ENCODE measurements around the gene AFDN. TPM values are rescaled to one million over a fixed set of nuclear protein-coding genes. Genes with fewer than 3 reads are reported as not detected.

AFDN gene
- total and polyA plus RNA-seq, 10 of the 15 experiments (the other 5 are each of a cell fraction or from before 2014, with no cell fraction given), result 5.7 to 68.2 (median 45.1) TPM

GRCh38 chr6:168015009-168015408 is 188.3 kb downstream of the AFDN start:
- Histone ChIP-seq H3K4me3 (no peak overlapping the region), H3K36me3 (ENCODE audit: control insufficient read depth in 2 of 2, insufficient read depth in 2 of 2, low read length in 1 of 2) (no peaks in the 10 kb centered on the region), H4K20me1 (ENCODE audit: control insufficient read depth, insufficient read depth) (no peaks in the 10 kb centered on the region), H2AFZ (ENCODE audit: control insufficient read depth, low read depth, low read length) (no peak overlapping the region), H3K27ac (ENCODE audit: control insufficient read depth, insufficient read depth) (no peak overlapping the region), H3K4me1 (ENCODE audit: control insufficient read depth, insufficient read depth, low read length) (no peaks in the 10 kb centered on the region), H3K9me3 (replicated peaks; ENCODE audit: control insufficient read depth, insufficient read depth, low read length) (peaks cover 1% of the 10 kb centered on the region), H3K9ac (ENCODE audit: control insufficient read depth, insufficient read depth, low read length) (no peak overlapping the region), H3K79me2 (ENCODE audit: control insufficient read depth, insufficient read depth, low read length) (no peaks in the 10 kb centered on the region), H3K4me2 (ENCODE audit: control insufficient read depth, insufficient read depth) (no peak overlapping the region), H3K27me3 (replicated peaks in 1 of 2; ENCODE audit: control insufficient read depth in 2 of 2, insufficient read depth in 2 of 2, low read length in 1 of 2) (no peaks in the 10 kb centered on the region)
- in situ Hi-C loops (cut with MboI) (no loop called here), intact Hi-C loops (cut with micrococcal nuclease; ENCODE audit: unreplicated experiment) (no loop called here)
- no peak for TF ChIP-seq SMAD5 (IDR thresholded peaks at IDR 0.05; ENCODE audit: low read depth)
- TF ChIP-seq SIX5 (IDR thresholded peaks at IDR 0.05; ENCODE audit: low read depth, low read length, severe bottlenecking), result no peak
- TF ChIP-seq HDGF (IDR thresholded peaks at IDR 0.05), result no peak
- no peak for TF ChIP-seq SMARCA5 (IDR thresholded peaks at IDR 0.05)
- TF ChIP-seq BACH1 (IDR thresholded peaks at IDR 0.05; ENCODE audit: borderline replicate concordance), result no peak
- TF ChIP-seq HDAC6 (IDR thresholded peaks at IDR 0.05; ENCODE audit: unreplicated experiment), result no peak
- TF ChIP-seq MTA2 (IDR thresholded peaks at IDR 0.05; ENCODE audit: low read depth), result no peak
- POLR2A ChIA-PET, result no interaction called here
- RAD21 ChIA-PET (ENCODE audit: unreplicated experiment), result no interaction called here
- FAIRE-seq (no peak), ATAC-seq (no peak), DNase-seq (ENCODE audit: low read depth, low spot score) (no peak)
- SMC1A ChIA-PET (ENCODE audit: uncharacterized antibody, unreplicated experiment), result no interaction called here
- CTCF ChIA-PET, result no interaction called here
- BruUV-seq (replicated peaks), result no TSS peak
- 39% methylated on average over 4 of the region's 4 CpGs for WGBS (ENCODE audit: insufficient coverage, insufficient replicate concordance, low lambda C conversion rate, missing lambda C conversion rate)

- WGBS (ENCODE audit: insufficient coverage, insufficient replicate concordance, low lambda C conversion rate, missing lambda C conversion rate), result 47% methylated on average over 14 of the region's 14 CpGs
- DNase-seq (ENCODE audit: low read depth, low spot score), result no peak
- RAD21 ChIA-PET (ENCODE audit: unreplicated experiment), result no interaction called here
Observed at GRCh38 chr6:168015482-168016175, 188.9 kb downstream of the AFDN start.

More at GRCh38 chr6:168015482-168016175, 188.9 kb downstream of the AFDN start:
- no peaks in the 10 kb centered on the region for H3K36me3 ChIP-seq (ENCODE audit: control insufficient read depth in 2 of 2, insufficient read depth in 2 of 2, low read length in 1 of 2)
- H3K9ac ChIP-seq (ENCODE audit: control insufficient read depth, insufficient read depth, low read length), result no peak overlapping the region
- no TSS peak for BruUV-seq (replicated peaks)
- in situ Hi-C loops (cut with MboI) (no loop called here), intact Hi-C loops (cut with micrococcal nuclease; ENCODE audit: unreplicated experiment) (no loop called here)
- FAIRE-seq, result no peak
- H4K20me1 ChIP-seq (ENCODE audit: control insufficient read depth, insufficient read depth), result no peaks in the 10 kb centered on the region
- no peak for ATAC-seq
- peaks cover 1% of the 10 kb centered on the region for H3K9me3 ChIP-seq (replicated peaks; ENCODE audit: control insufficient read depth, insufficient read depth, low read length)
- ChIA-PET CTCF (no interaction called here), SMC1A (ENCODE audit: uncharacterized antibody, unreplicated experiment) (no interaction called here), POLR2A (no interaction called here)
- H2AFZ ChIP-seq (ENCODE audit: control insufficient read depth, low read depth, low read length), result no peak overlapping the region
- no peaks in the 10 kb centered on the region for H3K79me2 ChIP-seq (ENCODE audit: control insufficient read depth, insufficient read depth, low read length)
- no peaks in the 10 kb centered on the region for H3K27me3 ChIP-seq (replicated peaks in 1 of 2; ENCODE audit: control insufficient read depth in 2 of 2, insufficient read depth in 2 of 2, low read length in 1 of 2)
- TF ChIP-seq POLR2AphosphoS2 (IDR thresholded peaks at IDR 0.05; ENCODE audit: low read depth, low read length) (no peak), MYC (IDR thresholded peaks at IDR 0.05; ENCODE audit: insufficient read depth, insufficient read length, insufficient replicate concordance, low read length, severe bottlenecking) (no peak), SMAD5 (IDR thresholded peaks at IDR 0.05; ENCODE audit: low read depth) (no peak), SUZ12 (IDR thresholded peaks at IDR 0.05; ENCODE audit: unreplicated experiment) (no peak), NRF1 (conservative IDR thresholded peaks at IDR 0.05; ENCODE audit: low read depth, low read length) (no peak), KAT2A (conservative IDR thresholded peaks at IDR 0.05; ENCODE audit: control insufficient read depth, low read depth, low read length) (no peak), ZNF207 (IDR thresholded peaks at IDR 0.05; ENCODE audit: borderline replicate concordance) (no peak), CEBPB (IDR thresholded peaks at IDR 0.05; ENCODE audit: borderline replicate concordance in 1 of 2, low read depth in 2 of 2, low read length in 2 of 2) (no peak), BRCA1 (IDR thresholded peaks at IDR 0.05; ENCODE audit: low read depth, low read length) (no peak)
- TF ChIP-seq, protein P1, sequence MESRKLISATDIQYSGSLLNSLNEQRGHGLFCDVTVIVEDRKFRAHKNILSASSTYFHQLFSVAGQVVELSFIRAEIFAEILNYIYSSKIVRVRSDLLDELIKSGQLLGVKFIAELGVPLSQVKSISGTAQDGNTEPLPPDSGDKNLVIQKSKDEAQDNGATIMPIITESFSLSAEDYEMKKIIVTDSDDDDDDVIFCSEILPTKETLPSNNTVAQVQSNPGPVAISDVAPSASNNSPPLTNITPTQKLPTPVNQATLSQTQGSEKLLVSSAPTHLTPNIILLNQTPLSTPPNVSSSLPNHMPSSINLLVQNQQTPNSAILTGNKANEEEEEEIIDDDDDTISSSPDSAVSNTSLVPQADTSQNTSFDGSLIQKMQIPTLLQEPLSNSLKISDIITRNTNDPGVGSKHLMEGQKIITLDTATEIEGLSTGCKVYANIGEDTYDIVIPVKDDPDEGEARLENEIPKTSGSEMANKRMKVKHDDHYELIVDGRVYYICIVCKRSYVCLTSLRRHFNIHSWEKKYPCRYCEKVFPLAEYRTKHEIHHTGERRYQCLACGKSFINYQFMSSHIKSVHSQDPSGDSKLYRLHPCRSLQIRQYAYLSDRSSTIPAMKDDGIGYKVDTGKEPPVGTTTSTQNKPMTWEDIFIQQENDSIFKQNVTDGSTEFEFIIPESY (IDR thresholded peaks at IDR 0.05), result no peak
- H3K4me1 ChIP-seq (ENCODE audit: control insufficient read depth, insufficient read depth, low read length), result no peaks in the 10 kb centered on the region
- H3K4me3 ChIP-seq, result no peak overlapping the region
- no peak overlapping the region for H3K4me2 ChIP-seq (ENCODE audit: control insufficient read depth, insufficient read depth)
- H3K27ac ChIP-seq (ENCODE audit: control insufficient read depth, insufficient read depth), result no peak overlapping the region

Measured in GM12878 (cell line).